A673 (cell line): ENCODE results near the gene USP31. TPM values are rescaled to one million over a fixed set of nuclear protein-coding genes. Genes with fewer than 3 reads are reported as not detected.

Experiments
- BruUV-seq: library from RNA; stranded (reverse); fragments of 400-500 nt; replicated peaks from 2 replicates; lab custom pipeline; 2021; lab: Mats Ljungman, UMichigan
- CTCF ChIA-PET: fragments of 300-600 bp; sonication (Branson Sonifier 250); formaldehyde crosslinking; loops from one replicate; lab custom pipeline; 2022; ENCODE audit warnings: antibody characterized with exemption; lab: Charles Lee
- POLR2A ChIA-PET: fragments of 300-600 bp; sonication (Branson Sonifier 250); formaldehyde crosslinking; loops from one replicate; lab custom pipeline; 2022; ENCODE audit warnings: antibody characterized with exemption; ENCODE audit not compliant: low non-redundant PET; lab: Charles Lee
- DNase-seq: peaks from one replicate; pipeline ENCODE4 v3.0.0-alpha.2; 2015; ENCODE audit warnings: low spot score
- H3K27ac ChIP-seq: fragments of 200-600 bp; sonication (generic); 2 replicates; pipeline ENCODE4 v1.5.1; 2016; ENCODE audit warnings: mixed run types, low read depth, mild to moderate bottlenecking, mixed read lengths, antibody characterized with exemption, low read length; ENCODE audit not compliant: poor library complexity, severe bottlenecking
- H3K27me3 ChIP-seq: fragments of 200-600 bp; sonication (generic); replicated peaks from 2 replicates; pipeline ENCODE4 v1.6.1; 2017; ENCODE audit warnings: mixed run types, low read depth, mild to moderate bottlenecking, mixed read lengths, antibody characterized with exemption, low read length; ENCODE audit not compliant: insufficient read depth, poor library complexity
- H3K36me3 ChIP-seq: fragments of 200-600 bp; sonication (generic); 2 replicates; pipeline ENCODE4 v1.6.1; 2016; ENCODE audit warnings: mixed run types, mild to moderate bottlenecking, mixed read lengths, antibody characterized with exemption, low read length; ENCODE audit not compliant: insufficient read depth, poor library complexity, severe bottlenecking
- H3K4me1 ChIP-seq: fragments of 200-600 bp; sonication (generic); 2 replicates; pipeline ENCODE4 v1.6.1; 2017; ENCODE audit warnings: mixed run types, mild to moderate bottlenecking, mixed read lengths, antibody characterized with exemption, low read length; ENCODE audit not compliant: insufficient read depth, poor library complexity, severe bottlenecking
- H3K4me3 ChIP-seq: fragments of 200-600 bp; sonication (generic); 2 replicates; pipeline ENCODE4 v1.5.1; 2016; ENCODE audit warnings: low read depth, mixed run types, mild to moderate bottlenecking, mixed read lengths, low read length; ENCODE audit not compliant: poor library complexity, severe bottlenecking
- H3K9me3 ChIP-seq: fragments of 200-600 bp; sonication (generic); 2 replicates; pipeline ENCODE4 v1.6.1; 2016; ENCODE audit warnings: mixed run types, low read depth, mild to moderate bottlenecking, mixed read lengths, antibody characterized with exemption, low read length; ENCODE audit not compliant: poor library complexity, severe bottlenecking
- CTCF ChIP-seq: fragments of 300-800, 200-600 bp; sonication (generic); conservative IDR thresholded peaks from 2 replicates; pipeline ENCODE4 v1.5.1; 2017; ENCODE audit warnings: low read depth, mild to moderate bottlenecking, antibody characterized with exemption, low read length, moderate library complexity, mixed read lengths
- EZH2 ChIP-seq: fragments of 200-600 bp; sonication (generic); IDR thresholded peaks from 2 replicates; pipeline ENCODE4 v1.6.1; 2017; ENCODE audit warnings: borderline replicate concordance, low read depth, mild to moderate bottlenecking, mixed read lengths, antibody characterized with exemption, low read length; ENCODE audit not compliant: poor library complexity, severe bottlenecking
- intact Hi-C: fragments of 100-400 bp; cut with micrococcal nuclease; formaldehyde crosslinking; loops from one replicate; pipeline ENCODE4 v1.10.0; 2022; ENCODE audit not compliant: unreplicated experiment
- total RNA-seq: library from RNA; stranded (reverse); gene quantifications from 2 replicates; pipeline ENCODE4 v1.2.3, GENCODE V29; 2021

The USP31 gene
- total RNA-seq, 1 experiment from 2014 or later = 34.4 TPM

GRCh38 chr16:23059433-23059832 lies 89.8 kb downstream of the USP31 start:
- BruUV-seq = no TSS peak
- H3K9me3 ChIP-seq = no peaks in the 10 kb centered on the region
- no peaks in the 10 kb centered on the region for H3K36me3 ChIP-seq
- no peak overlapping the region for H3K4me3 ChIP-seq
- no peaks in the 10 kb centered on the region for H3K27me3 ChIP-seq
- no peak for DNase-seq
- intact Hi-C loops = no loop called here
- ChIA-PET CTCF (interaction anchor here (0.9 kb wide), 1 partner anchor 161 kb away, joined by 3 read pairs; no protein-coding TSS in a partner anchor), POLR2A (no interaction called here)
- H3K4me1 ChIP-seq = no peaks in the 10 kb centered on the region
- no peak overlapping the region for H3K27ac ChIP-seq
- TF ChIP-seq CTCF (no peak), EZH2 (no peak)

GRCh38 chr16:23058576-23058975 lies 90.7 kb downstream of the USP31 start:
- Histone ChIP-seq H3K4me1 (no peaks in the 10 kb centered on the region), H3K4me3 (no peak overlapping the region), H3K27me3 (no peaks in the 10 kb centered on the region), H3K9me3 (no peaks in the 10 kb centered on the region), H3K27ac (no peak overlapping the region), H3K36me3 (no peaks in the 10 kb centered on the region)
- no peak for TF ChIP-seq EZH2
- no TSS peak for BruUV-seq
- ChIA-PET POLR2A (no interaction called here), CTCF (no interaction called here)
- intact Hi-C loops = no loop called here
- DNase-seq = no peak

DNA sequence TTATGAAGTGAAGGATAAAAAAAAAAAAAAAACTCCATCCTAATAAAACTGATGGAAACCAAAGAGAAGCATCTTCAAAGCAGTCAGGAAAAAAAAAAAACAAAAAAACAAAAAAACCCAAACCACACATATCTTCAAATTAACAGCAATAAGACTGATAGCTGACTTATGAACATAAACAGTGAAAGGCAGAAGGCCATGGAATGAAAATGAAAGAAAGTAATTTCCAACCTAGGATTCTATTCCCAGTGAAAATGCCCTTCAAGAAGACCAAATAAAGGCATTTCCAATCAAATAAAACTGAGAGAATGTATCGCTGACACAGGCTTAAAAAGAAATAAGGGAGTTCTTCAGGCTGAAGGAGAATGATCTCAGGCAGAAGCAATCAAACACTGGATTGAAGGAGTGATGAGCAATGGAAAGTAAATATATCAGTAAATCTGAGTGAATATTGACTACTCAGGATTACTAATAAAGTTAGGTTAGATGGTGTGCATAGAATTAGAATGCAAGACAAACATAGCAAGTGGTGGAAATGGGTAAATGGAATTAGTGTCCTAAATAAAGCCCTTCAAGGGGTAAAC lies 92.1 kb downstream of the USP31 start:
- no peaks in the 10 kb centered on the region for H3K9me3 ChIP-seq
- POLR2A ChIA-PET = no interaction called here
- H3K36me3 ChIP-seq = no peaks in the 10 kb centered on the region
- peaks cover 3% of the 10 kb centered on the region for H3K27me3 ChIP-seq
- DNase-seq = no peak
- TF ChIP-seq CTCF (no peak), EZH2 (no peak)
- H3K4me3 ChIP-seq = no peak overlapping the region
- H3K4me1 ChIP-seq = no peaks in the 10 kb centered on the region
- no TSS peak for BruUV-seq
- intact Hi-C loops = no loop called here
- CTCF ChIA-PET = no interaction called here
- no peak overlapping the region for H3K27ac ChIP-seq

- TF ChIP-seq EZH2 (no peak), CTCF (no peak)
- no peaks in the 10 kb centered on the region for H3K4me1 ChIP-seq
- intact Hi-C loops = no loop called here
- peaks cover 7% of the 10 kb centered on the region for H3K27me3 ChIP-seq
- CTCF ChIA-PET = no interaction called here
- no peak overlapping the region for H3K4me3 ChIP-seq
- no peak overlapping the region for H3K27ac ChIP-seq
- POLR2A ChIA-PET = no interaction called here
- H3K36me3 ChIP-seq = no peaks in the 10 kb centered on the region
- no peaks in the 10 kb centered on the region for H3K9me3 ChIP-seq
- BruUV-seq = no TSS peak
- no peak for DNase-seq
Measured at GRCh38 chr16:23055481-23055880, 93.8 kb downstream of the USP31 start.
